Gastrocnemius medialis (tissue), 4 donors: ENCODE results near the gene RFT1. TPM values are rescaled to one million over a fixed set of nuclear protein-coding genes. Genes with fewer than 3 reads are reported as not detected.

Experiments used
- ATAC-seq, 2 donors: fragments of 150-250 bp; one replicate each; pipeline ENCODE4 v1.9.1; 2016
- DNase-seq, 2 donors: peaks; one replicate each; pipeline ENCODE4 v3.0.0-alpha.2; 2019
- H3K27ac ChIP-seq, 4 donors: fragments of 200-600 bp; sonication (generic); 1 replicate in 1 of 4; 2 replicates in 3 of 4; pipeline ENCODE4 v1.5.1; 2016 to 2018; ENCODE audit warnings: mild to moderate bottlenecking in 2 of 4, moderate library complexity in 1 of 4
- H3K27me3 ChIP-seq, 3 donors: fragments of 200-600 bp; sonication (generic) in 2 of 3; 1 replicate in 1 of 3; 2 replicates in 2 of 3; pipeline versions ENCODE4 v1.5.1 to v1.6.0; 2016 to 2019; ENCODE audit warnings: mild to moderate bottlenecking in 1 of 3, moderate library complexity in 1 of 3
- H3K36me3 ChIP-seq, 2 donors: fragments of 200-600 bp; sonication (generic) in 1 of 2; one replicate each; pipeline ENCODE4 v1.5.1; 2017 to 2018
- H3K4me1 ChIP-seq, 2 donors: fragments of 200-600 bp; sonication (generic) in 1 of 2; one replicate each; pipeline ENCODE4 v1.5.1; 2016 to 2017; ENCODE audit warnings: mild to moderate bottlenecking in 2 of 2
- H3K4me3 ChIP-seq, 4 donors: fragments of 200-600 bp; sonication (generic) in 3 of 4; 1 replicate in 1 of 4; 2 replicates in 3 of 4; pipeline ENCODE4 v1.5.1; 2016 to 2019; ENCODE audit warnings: mild to moderate bottlenecking in 2 of 4
- H3K9me3 ChIP-seq, 3 donors: fragments of 200-600 bp; sonication (generic) in 2 of 3; 1 replicate in 1 of 3; 2 replicates in 2 of 3; pipeline ENCODE4 v1.5.1; 2016 to 2019
- POLR2A ChIP-seq, 2 donors: fragments of 450-650 bp; IDR thresholded peaks; one replicate each; pipeline ENCODE4 v1.6.1; 2017; ENCODE audit warnings: antibody characterized with exemption in 2 of 2, mild to moderate bottlenecking in 2 of 2, moderate library complexity in 2 of 2
- in situ Hi-C, 4 donors: fragments of 200-750 bp; cut with MboI; loops; one replicate each; pipeline versions ENCODE4 v1.15.0 to v1.8.0; 2017; ENCODE audit warnings: low sequenced_read_pairs in 4 of 4
- intact Hi-C: fragments of 100-400 bp; cut with DNase I; formaldehyde crosslinking; loops from one replicate; pipeline ENCODE4 v1.15.1; 2023; ENCODE audit warnings: low total_unique reads
- total RNA-seq, 4 donors: library from RNA; depleted of rRNA; stranded (reverse); fragments of >200 nt; gene quantifications; one replicate each; pipeline versions ENCODE4 v1.1.0 to v1.2.3, GENCODE V29; 2016
- TF ChIP-seq, protein P1 (sequence below), 5 experiments: fragments of 450-650 bp in 3 of 5; fragments of 200-600 bp in 2 of 5; sonication (generic) in 2 of 5; IDR thresholded peaks in 4 of 5; conservative IDR thresholded peaks in 1 of 5; 1 replicate in 4 of 5; 2 replicates in 1 of 5; pipeline ENCODE4 v1.5.1; 2016 to 2019; ENCODE audit warnings: antibody characterized with exemption in 5 of 5, mild to moderate bottlenecking in 3 of 5, moderate library complexity in 3 of 5

Gene RFT1
- total RNA-seq, 4 donors from 2014 or later = 2.5 to 5.7 (median 5.2) TPM

DNA sequence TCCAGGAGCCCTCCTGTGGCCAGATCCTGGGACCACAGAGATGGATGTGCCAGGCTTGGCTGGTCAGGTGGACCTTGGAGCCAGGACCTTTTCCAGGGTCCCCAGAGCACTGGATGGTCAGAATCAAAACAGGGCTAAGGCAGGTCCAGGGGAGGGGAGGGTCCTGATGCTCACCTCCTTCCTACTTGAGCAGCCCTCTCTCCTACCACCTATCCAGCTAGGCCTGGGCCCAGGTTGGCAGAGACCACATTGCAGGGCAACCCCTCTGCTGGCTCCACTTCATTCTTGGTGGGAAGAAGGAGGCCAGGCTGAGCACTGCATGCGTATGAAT, 55.9 kb downstream of the RFT1 start:
- peaks cover 8 to 9% of the 10 kb centered on the region in 2 donors for H3K4me1 ChIP-seq
- no peaks in the 10 kb centered on the region for H3K36me3 ChIP-seq
- no peaks in the 10 kb centered on the region for H3K9me3 ChIP-seq
- no peak for TF ChIP-seq POLR2A (IDR thresholded peaks at IDR 0.05)
- TF ChIP-seq, protein P1, sequence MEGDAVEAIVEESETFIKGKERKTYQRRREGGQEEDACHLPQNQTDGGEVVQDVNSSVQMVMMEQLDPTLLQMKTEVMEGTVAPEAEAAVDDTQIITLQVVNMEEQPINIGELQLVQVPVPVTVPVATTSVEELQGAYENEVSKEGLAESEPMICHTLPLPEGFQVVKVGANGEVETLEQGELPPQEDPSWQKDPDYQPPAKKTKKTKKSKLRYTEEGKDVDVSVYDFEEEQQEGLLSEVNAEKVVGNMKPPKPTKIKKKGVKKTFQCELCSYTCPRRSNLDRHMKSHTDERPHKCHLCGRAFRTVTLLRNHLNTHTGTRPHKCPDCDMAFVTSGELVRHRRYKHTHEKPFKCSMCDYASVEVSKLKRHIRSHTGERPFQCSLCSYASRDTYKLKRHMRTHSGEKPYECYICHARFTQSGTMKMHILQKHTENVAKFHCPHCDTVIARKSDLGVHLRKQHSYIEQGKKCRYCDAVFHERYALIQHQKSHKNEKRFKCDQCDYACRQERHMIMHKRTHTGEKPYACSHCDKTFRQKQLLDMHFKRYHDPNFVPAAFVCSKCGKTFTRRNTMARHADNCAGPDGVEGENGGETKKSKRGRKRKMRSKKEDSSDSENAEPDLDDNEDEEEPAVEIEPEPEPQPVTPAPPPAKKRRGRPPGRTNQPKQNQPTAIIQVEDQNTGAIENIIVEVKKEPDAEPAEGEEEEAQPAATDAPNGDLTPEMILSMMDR (IDR thresholded peaks at IDR 0.05 in 4 of 5, conservative IDR thresholded peaks at IDR 0.05 in 1 of 5) = no peak
- no peaks in the 10 kb centered on the region for H3K27me3 ChIP-seq
- no peak for DNase-seq
- no peak for ATAC-seq
- in situ Hi-C loops (loop anchor here in 3 of 4 donors (10.0 to 25.0 kb wide), 3 partner anchors 140 to 220 kb away; no protein-coding TSS in a partner anchor), intact Hi-C loops (loop anchor here (5.0 kb wide), 1 partner anchor 137 kb away; no protein-coding TSS in a partner anchor)
- H3K27ac ChIP-seq = no peak overlapping the region
- no peak overlapping the region for H3K4me3 ChIP-seq

DNA sequence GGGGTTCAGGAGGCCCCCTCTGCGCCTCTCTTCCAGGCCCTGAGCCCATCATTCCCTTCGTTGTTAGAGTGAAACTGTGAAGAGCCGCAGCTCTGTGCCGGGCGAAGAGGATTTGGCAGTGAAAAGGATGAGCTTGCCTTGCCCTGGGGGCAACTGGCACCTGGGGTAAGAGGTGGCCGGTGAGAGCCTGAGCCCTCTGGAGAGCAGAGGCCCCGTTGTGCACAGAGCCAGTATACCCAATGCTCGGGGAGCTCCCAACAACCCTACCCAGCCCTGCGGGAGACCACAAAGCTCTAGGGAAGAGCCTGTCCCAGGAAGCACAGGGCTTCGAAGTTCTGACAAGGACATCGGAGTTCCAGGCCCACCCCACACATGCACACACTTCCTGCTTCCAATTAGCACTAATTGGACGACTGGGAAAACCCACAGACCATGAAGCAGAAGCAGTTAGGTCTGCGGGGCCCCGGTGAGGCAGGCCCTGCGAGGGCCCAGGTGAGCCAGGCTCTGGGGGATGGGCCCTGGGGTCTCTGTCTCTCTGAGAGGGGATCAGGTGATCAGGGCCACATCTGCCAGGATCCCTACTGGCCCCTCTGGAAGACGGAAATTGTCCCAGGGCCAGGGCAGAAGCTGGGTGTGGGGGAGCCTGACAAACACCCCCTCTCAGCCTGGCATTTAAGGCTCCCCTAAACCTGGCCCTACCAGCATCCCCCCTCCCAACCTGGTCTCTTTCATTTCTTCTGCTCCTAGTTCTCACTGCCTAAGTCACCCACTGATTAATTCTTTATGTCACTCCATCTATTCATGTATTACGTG, 56.5 kb downstream of the RFT1 start:
- Histone ChIP-seq H3K27me3 (no peaks in the 10 kb centered on the region), H3K4me3 (peak overlapping the region; percentile 63 to 91 (median 70)), H3K27ac (peak overlapping the region in 3 of 4 donors; percentile 63 to 80 (median 66)), H3K9me3 (no peaks in the 10 kb centered on the region), H3K36me3 (no peaks in the 10 kb centered on the region), H3K4me1 (peaks cover 8 to 9% of the 10 kb centered on the region in 2 donors)
- intact Hi-C loops (loop anchor here (2.0 to 5.0 kb wide), 3 partner anchors 29 to 331 kb away; no protein-coding TSS in a partner anchor), in situ Hi-C loops (loop anchor here in 3 of 4 donors (10.0 to 25.0 kb wide), 3 partner anchors 139 to 219 kb away; no protein-coding TSS in a partner anchor)
- DNase-seq = no peak
- TF ChIP-seq, protein P1 (IDR thresholded peaks at IDR 0.05 in 4 of 5, conservative IDR thresholded peaks at IDR 0.05 in 1 of 5) = no peak
- no peak for TF ChIP-seq POLR2A (IDR thresholded peaks at IDR 0.05)
- peak in 1 of 2 donors; percentile 3 for ATAC-seq

DNA sequence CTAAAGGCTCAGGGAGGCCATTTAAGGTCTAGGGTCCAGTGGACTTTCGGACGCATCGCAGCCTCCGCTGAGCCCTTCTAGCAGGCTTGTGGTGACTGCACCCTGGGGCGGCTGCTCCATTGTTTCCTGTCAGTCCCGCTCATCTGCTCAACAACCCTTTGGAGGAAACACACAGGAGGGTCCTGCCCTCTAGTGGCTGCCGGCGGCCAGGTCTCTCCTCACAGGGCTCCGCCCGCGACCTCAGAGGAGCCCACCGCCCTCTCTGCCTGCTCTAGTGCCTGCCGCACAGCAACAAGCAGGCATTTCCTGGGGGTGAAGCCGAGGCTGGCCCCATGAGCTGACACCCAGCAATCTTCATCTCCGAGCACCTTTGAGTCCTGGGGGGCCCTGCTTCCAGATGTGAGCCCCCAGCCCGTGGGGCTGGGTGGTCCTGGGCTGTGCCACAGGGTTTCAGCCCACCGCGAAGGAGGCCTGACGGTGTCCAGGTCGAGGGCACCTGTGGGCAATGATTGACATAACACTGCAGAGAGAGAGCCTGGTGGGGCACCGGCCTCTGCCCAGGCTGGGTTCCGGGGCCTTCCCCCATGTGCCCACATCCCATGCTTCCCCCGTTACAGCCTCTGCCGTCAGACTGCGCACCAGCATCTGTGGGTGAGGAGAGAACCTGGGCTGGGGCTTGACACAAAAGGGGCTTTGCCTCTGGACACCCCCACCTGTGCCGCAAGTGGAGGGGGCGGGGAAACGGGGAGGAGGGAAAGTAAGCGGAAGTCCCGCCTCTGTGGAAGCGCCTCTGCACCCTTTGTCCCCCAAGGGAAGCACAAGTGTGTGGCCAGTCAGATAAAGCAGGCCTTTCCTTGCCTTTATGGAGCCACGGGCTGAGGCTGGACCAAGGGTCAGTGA, 57.3 kb downstream of the RFT1 start:
- peak; percentile 86 to 93 for ATAC-seq

More for the DNA sequence above, 57.3 kb downstream of the RFT1 start:
- Histone ChIP-seq H3K4me1 (peaks cover 8 to 9% of the 10 kb centered on the region in 2 donors), H3K36me3 (no peaks in the 10 kb centered on the region), H3K27ac (peak overlapping the region; percentile 51 to 80 (median 64)), H3K9me3 (no peaks in the 10 kb centered on the region), H3K27me3 (no peaks in the 10 kb centered on the region), H3K4me3 (peak overlapping the region; percentile 63 to 91 (median 70))
- TF ChIP-seq, protein P1 (IDR thresholded peaks at IDR 0.05 in 4 of 5, conservative IDR thresholded peaks at IDR 0.05 in 1 of 5) = peak; percentile 86 to 95 (median 93)
- no peak for TF ChIP-seq POLR2A (IDR thresholded peaks at IDR 0.05)
- in situ Hi-C loops = loop anchor here in 3 of 4 donors (10.0 to 25.0 kb wide), 3 partner anchors 138 to 218 kb away; no protein-coding TSS in a partner anchor
- peak; percentile 50 to 70 for DNase-seq
- intact Hi-C loops = loop anchor here (1.0 to 5.0 kb wide), 4 partner anchors 28 to 330 kb away; no protein-coding TSS in a partner anchor
